Activated CD8-positive, alpha-beta memory T cell treated with anti-CD3 and anti-CD28 coated beads, Interleukin-2, amount 10 ng/mL, durations not matched to agents 7 days and 5 days (primary cell): ENCODE measurements around the gene MPPED2. TPM values are rescaled to one million over a fixed set of nuclear protein-coding genes. Genes with fewer than 3 reads are reported as not detected.

Source experiments
- ATAC-seq: fragments of 150-1000 bp; cut with Tn5 transposase; one replicate; pipeline ENCODE4 v1.10.0; 2021; ENCODE audit warnings: moderate library complexity
- CTCF ChIA-PET: fragments of 350-600 bp; sonication (Branson Sonifier 250); formaldehyde crosslinking; loops from one replicate; lab custom pipeline; 2021; ENCODE audit warnings: antibody characterized with exemption; lab: Charles Lee
- DNase-seq: peaks from one replicate; pipeline ENCODE4 v3.0.0-alpha.2; 2020
- H3K27ac Mint-ChIP-seq: one replicate; pipeline ENCODE4 v1.8.0; 2021; ENCODE audit warnings: mild to moderate bottlenecking, mixed read lengths
- H3K27me3 Mint-ChIP-seq: one replicate; pipeline ENCODE4 v1.8.0; 2021; ENCODE audit warnings: mixed read lengths
- H3K36me3 Mint-ChIP-seq: one replicate; pipeline ENCODE4 v1.8.0; 2021; ENCODE audit warnings: mild to moderate bottlenecking, mixed read lengths
- H3K4me1 Mint-ChIP-seq: one replicate; pipeline ENCODE4 v1.8.0; 2021; ENCODE audit warnings: mixed read lengths
- H3K4me3 Mint-ChIP-seq: one replicate; pipeline ENCODE4 v1.8.0; 2021; ENCODE audit warnings: mild to moderate bottlenecking, moderate library complexity, mixed read lengths
- H3K9me3 Mint-ChIP-seq: one replicate; pipeline ENCODE4 v1.8.0; 2022; ENCODE audit warnings: low read depth, mixed read lengths
- total RNA-seq, 2 experiments: library from RNA; stranded (reverse); gene quantifications; one replicate each; pipeline ENCODE4 v1.2.3, GENCODE V29; 2021

Gene MPPED2
- total RNA-seq, 2 experiments from 2014 or later, result not detected

GRCh38 chr11:30585892-30586250 is 282 bp downstream of the MPPED2 start:
- Mint-ChIP-seq H3K9me3 (no peaks in the 10 kb centered on the region), H3K27me3 (peaks cover 53% of the 10 kb centered on the region), H3K4me1 (no peaks in the 10 kb centered on the region), H3K4me3 (peak overlapping the region; percentile 42), H3K36me3 (peaks cover 2% of the 10 kb centered on the region), H3K27ac (no peak overlapping the region)
- CTCF ChIA-PET, result interaction anchor here (0.6 to 1.2 kb wide), 3 partner anchors 12 to 258 kb away, joined by 3 read pairs; no protein-coding TSS in a partner anchor
- DNase-seq, result no peak
- peak; percentile 33 for ATAC-seq

GRCh38 chr11:30585125-30585891 is 845 bp downstream of the MPPED2 start:
- Mint-ChIP-seq H3K27ac (no peak overlapping the region), H3K27me3 (peaks cover 53% of the 10 kb centered on the region), H3K36me3 (peaks cover 2% of the 10 kb centered on the region), H3K9me3 (no peaks in the 10 kb centered on the region), H3K4me3 (no peak overlapping the region), H3K4me1 (no peaks in the 10 kb centered on the region)
- DNase-seq (no peak), ATAC-seq (peak; percentile 27)
- CTCF ChIA-PET, result interaction anchor here (1.2 kb wide), 2 partner anchors 12 to 13 kb away, joined by 3 read pairs; no protein-coding TSS in a partner anchor

- peaks cover 2% of the 10 kb centered on the region for H3K36me3 Mint-ChIP-seq
- no peaks in the 10 kb centered on the region for H3K4me1 Mint-ChIP-seq
- no peak overlapping the region for H3K27ac Mint-ChIP-seq
- no peaks in the 10 kb centered on the region for H3K9me3 Mint-ChIP-seq
- CTCF ChIA-PET, result no interaction called here
- peaks cover 53% of the 10 kb centered on the region for H3K27me3 Mint-ChIP-seq
- no peak overlapping the region for H3K4me3 Mint-ChIP-seq
- DNase-seq, result no peak
- ATAC-seq, result no peak
These were observed 2.5 kb downstream of the MPPED2 start for GRCh38 chr11:30583476-30584280.

- peaks cover 2% of the 10 kb centered on the region for H3K36me3 Mint-ChIP-seq
- H3K27ac Mint-ChIP-seq, result no peak overlapping the region
- no peaks in the 10 kb centered on the region for H3K9me3 Mint-ChIP-seq
- DNase-seq (no peak), ATAC-seq (no peak)
- CTCF ChIA-PET, result no interaction called here
- H3K4me3 Mint-ChIP-seq, result no peak overlapping the region
- H3K27me3 Mint-ChIP-seq, result peaks cover 48% of the 10 kb centered on the region
- H3K4me1 Mint-ChIP-seq, result no peaks in the 10 kb centered on the region
These were observed 3.4 kb downstream of the MPPED2 start for GRCh38 chr11:30582726-30583125.

GRCh38 chr11:30581675-30582074 is 4.5 kb downstream of the MPPED2 start:
- H3K27ac Mint-ChIP-seq, result no peak overlapping the region
- H3K4me1 Mint-ChIP-seq, result no peaks in the 10 kb centered on the region
- peaks cover 37% of the 10 kb centered on the region for H3K27me3 Mint-ChIP-seq
- no peak overlapping the region for H3K4me3 Mint-ChIP-seq
- H3K36me3 Mint-ChIP-seq, result peaks cover under 1% of the 10 kb centered on the region
- ATAC-seq, result no peak
- H3K9me3 Mint-ChIP-seq, result no peaks in the 10 kb centered on the region
- CTCF ChIA-PET, result no interaction called here
- DNase-seq, result no peak

- Mint-ChIP-seq H3K4me3 (no peak overlapping the region), H3K4me1 (no peaks in the 10 kb centered on the region), H3K27me3 (peaks cover 31% of the 10 kb centered on the region), H3K36me3 (no peaks in the 10 kb centered on the region), H3K9me3 (no peaks in the 10 kb centered on the region), H3K27ac (no peak overlapping the region)
- CTCF ChIA-PET, result no interaction called here
- ATAC-seq (no peak), DNase-seq (no peak)
These were observed 5.6 kb downstream of the MPPED2 start for GRCh38 chr11:30580573-30580972.

GRCh38 chr11:30579415-30580175 is 6.6 kb downstream of the MPPED2 start:
- H3K9me3 Mint-ChIP-seq, result no peaks in the 10 kb centered on the region

GRCh38 chr11:30578406-30578805 is 7.7 kb downstream of the MPPED2 start:
- ATAC-seq (no peak), DNase-seq (no peak)
- Mint-ChIP-seq H3K4me3 (no peak overlapping the region), H3K27me3 (peaks cover 14% of the 10 kb centered on the region), H3K36me3 (no peaks in the 10 kb centered on the region), H3K27ac (no peak overlapping the region), H3K9me3 (no peaks in the 10 kb centered on the region), H3K4me1 (no peaks in the 10 kb centered on the region)
- CTCF ChIA-PET, result no interaction called here

More at GRCh38 chr11:30579415-30580175, 6.6 kb downstream of the MPPED2 start:
- no peak overlapping the region for H3K4me3 Mint-ChIP-seq
- no peaks in the 10 kb centered on the region for H3K36me3 Mint-ChIP-seq
- no peak overlapping the region for H3K27ac Mint-ChIP-seq
- CTCF ChIA-PET, result no interaction called here
- no peaks in the 10 kb centered on the region for H3K4me1 Mint-ChIP-seq
- DNase-seq, result no peak
- ATAC-seq, result no peak
- peaks cover 26% of the 10 kb centered on the region for H3K27me3 Mint-ChIP-seq

GRCh38 chr11:30573951-30574350 is 12.2 kb downstream of the MPPED2 start:
- H3K27ac Mint-ChIP-seq, result no peak overlapping the region
- DNase-seq (no peak), ATAC-seq (no peak)
- CTCF ChIA-PET, result interaction anchor here (1.1 kb wide), 1 partner anchor 12 kb away, joined by 3 read pairs; the partner anchor contains the start of gene MPPED2
- no peaks in the 10 kb centered on the region for H3K4me1 Mint-ChIP-seq
- H3K27me3 Mint-ChIP-seq, result no peaks in the 10 kb centered on the region
- no peak overlapping the region for H3K4me3 Mint-ChIP-seq
- H3K36me3 Mint-ChIP-seq, result no peaks in the 10 kb centered on the region
- H3K9me3 Mint-ChIP-seq, result no peaks in the 10 kb centered on the region

GRCh38 chr11:30568931-30569330 is 17.2 kb downstream of the MPPED2 start:
- DNase-seq (no peak), ATAC-seq (no peak)
- H3K9me3 Mint-ChIP-seq, result no peaks in the 10 kb centered on the region
- H3K27ac Mint-ChIP-seq, result no peak overlapping the region
- no peaks in the 10 kb centered on the region for H3K27me3 Mint-ChIP-seq
- no peaks in the 10 kb centered on the region for H3K36me3 Mint-ChIP-seq
- no peak overlapping the region for H3K4me3 Mint-ChIP-seq
- CTCF ChIA-PET, result no interaction called here
- H3K4me1 Mint-ChIP-seq, result no peaks in the 10 kb centered on the region

- H3K27me3 Mint-ChIP-seq, result no peaks in the 10 kb centered on the region
- H3K36me3 Mint-ChIP-seq, result no peaks in the 10 kb centered on the region
- no peaks in the 10 kb centered on the region for H3K4me1 Mint-ChIP-seq
- H3K4me3 Mint-ChIP-seq, result no peak overlapping the region
- DNase-seq (no peak), ATAC-seq (no peak)
- H3K9me3 Mint-ChIP-seq, result no peaks in the 10 kb centered on the region
- CTCF ChIA-PET, result no interaction called here
- no peak overlapping the region for H3K27ac Mint-ChIP-seq
These were observed 18.5 kb downstream of the MPPED2 start for GRCh38 chr11:30567644-30568043.

GRCh38 chr11:30567120-30567519 is 19.0 kb downstream of the MPPED2 start:
- Mint-ChIP-seq H3K9me3 (no peaks in the 10 kb centered on the region), H3K27me3 (no peaks in the 10 kb centered on the region), H3K4me3 (no peak overlapping the region), H3K4me1 (no peaks in the 10 kb centered on the region), H3K27ac (no peak overlapping the region), H3K36me3 (no peaks in the 10 kb centered on the region)
- DNase-seq (no peak), ATAC-seq (no peak)
- CTCF ChIA-PET, result no interaction called here

GRCh38 chr11:30566482-30566881 is 19.7 kb downstream of the MPPED2 start:
- DNase-seq, result no peak
- ATAC-seq, result no peak
- Mint-ChIP-seq H3K4me1 (no peaks in the 10 kb centered on the region), H3K9me3 (no peaks in the 10 kb centered on the region), H3K36me3 (no peaks in the 10 kb centered on the region), H3K27me3 (no peaks in the 10 kb centered on the region), H3K4me3 (no peak overlapping the region), H3K27ac (no peak overlapping the region)
- CTCF ChIA-PET, result no interaction called here
